ENCODE measurements around the gene MAPK12.
A peak's percentile ranks its signal among the peaks of the same experiment; 100 is the strongest.
"Not testable (repeated sequence)": the region's sequence is repeated elsewhere in the genome, so short reads cannot be mapped to it uniquely, and the experiment has no call there.

MAPK12 gene

DNA sequence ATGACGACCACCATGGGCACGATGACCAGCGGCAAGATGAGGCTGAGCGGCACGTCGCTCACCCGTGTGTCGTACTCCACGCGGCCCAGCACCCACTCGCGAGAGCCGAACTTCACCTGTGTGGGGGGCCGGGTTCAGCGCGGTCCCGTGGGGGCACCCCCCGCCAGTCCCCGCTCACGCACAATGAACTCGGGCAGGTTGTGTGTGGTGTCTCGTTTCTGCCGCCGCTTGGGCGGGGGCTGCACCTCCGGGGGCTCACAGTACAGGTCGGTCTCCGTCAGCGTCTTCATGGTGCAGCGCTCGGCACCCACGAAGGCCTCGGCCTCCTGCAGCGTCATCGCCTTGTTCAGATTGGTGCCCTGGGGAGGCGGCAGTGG is 19.9 kb upstream of the MAPK12 start:
- H3K27ac Mint-ChIP-seq: no peak overlapping the region

DNA sequence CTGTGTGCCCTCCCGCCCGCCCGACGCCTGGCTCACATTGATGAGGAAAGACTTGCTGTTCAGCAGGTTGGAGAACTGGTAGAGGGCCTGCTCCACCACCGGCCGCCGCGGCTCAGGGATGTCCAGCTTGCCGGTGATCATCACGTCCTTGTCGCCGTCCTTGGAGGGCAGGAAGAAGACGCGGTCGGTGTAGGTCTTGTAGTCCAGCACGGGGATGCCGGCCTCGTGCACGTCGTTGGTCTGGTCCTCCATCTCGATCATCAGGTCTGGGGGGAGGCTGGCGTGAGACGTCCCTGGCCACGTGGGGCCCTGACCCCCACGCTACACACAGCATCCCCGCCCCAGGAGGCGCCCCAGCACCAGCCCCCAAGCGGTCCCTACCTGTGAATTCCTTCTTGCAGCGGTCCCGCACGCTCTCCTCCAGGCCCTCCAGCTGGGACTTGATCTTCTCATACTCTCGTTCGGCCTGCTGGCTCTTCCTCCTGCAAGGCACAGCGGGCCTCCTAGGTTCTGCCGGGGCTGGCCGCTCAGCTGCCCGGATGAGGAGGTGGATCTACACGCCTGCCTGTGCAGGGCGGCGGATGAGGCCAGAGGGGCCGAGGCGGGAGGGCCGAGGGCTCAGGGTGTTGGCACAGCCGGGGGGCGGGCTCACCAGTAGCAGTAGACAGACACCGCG is 19.4 kb upstream of the MAPK12 start:
- Mint-ChIP-seq H3K27me3 (peaks cover 2% of the 10 kb centered on the region), H3K4me1 (peaks cover 2% of the 10 kb centered on the region), H3K4me3 (no peak overlapping the region), H3K9me3 (no peaks in the 10 kb centered on the region), H3K36me3 (no peaks in the 10 kb centered on the region), H3K27ac (no peak overlapping the region)
- DNase-seq (ENCODE audit: low spot score in 2 of 2) (no peak), ATAC-seq (ENCODE audit: low read depth) (no peak)

More for the DNA sequence above, 19.9 kb upstream of the MAPK12 start:
- H3K4me3 Mint-ChIP-seq: no peak overlapping the region
- DNase-seq (ENCODE audit: low spot score in 2 of 2) (no peak), ATAC-seq (ENCODE audit: low read depth) (no peak)
- H3K4me1 Mint-ChIP-seq: no peaks in the 10 kb centered on the region
- H3K27me3 Mint-ChIP-seq: peaks cover 2% of the 10 kb centered on the region
- no peaks in the 10 kb centered on the region for H3K9me3 Mint-ChIP-seq
- H3K36me3 Mint-ChIP-seq: no peaks in the 10 kb centered on the region

DNA sequence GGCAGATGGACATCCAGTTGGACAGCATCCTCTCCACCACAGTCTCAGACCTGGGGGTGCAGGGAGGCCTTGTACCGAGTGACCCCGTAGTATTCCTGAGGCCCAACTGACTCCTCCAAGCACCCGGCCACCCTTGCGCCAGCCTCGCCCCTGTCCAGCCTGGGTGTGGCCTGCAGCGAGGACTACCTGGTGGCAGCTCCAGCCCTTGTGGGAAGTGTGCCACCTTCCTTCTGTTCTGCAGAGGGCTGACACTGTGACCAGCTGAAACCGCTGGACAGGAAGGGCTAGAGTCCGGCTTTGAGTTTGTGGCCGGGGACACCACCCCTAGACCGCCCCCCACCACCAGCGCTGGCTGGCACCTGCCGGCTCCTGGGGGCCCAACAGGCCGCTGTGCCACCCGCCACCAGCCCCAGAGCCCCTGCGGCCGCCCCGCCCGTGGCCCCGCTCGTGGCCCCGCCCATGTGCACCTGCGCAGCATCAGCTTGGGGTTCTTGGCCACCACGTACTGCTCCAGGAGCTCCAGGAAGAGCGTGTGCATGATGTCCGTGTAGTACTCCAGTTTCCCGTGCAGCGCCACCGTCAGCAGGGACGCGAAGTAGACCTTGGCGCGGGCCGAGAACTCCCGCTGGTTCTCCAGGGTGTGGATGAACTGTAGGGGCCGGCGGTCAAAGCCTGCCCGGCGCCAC is 18.7 kb upstream of the MAPK12 start:
- no peak overlapping the region for H3K4me3 Mint-ChIP-seq
- H3K27me3 Mint-ChIP-seq: no peaks in the 10 kb centered on the region
- ATAC-seq (ENCODE audit: low read depth) (no peak), DNase-seq (ENCODE audit: low spot score in 2 of 2) (no peak)
- H3K9me3 Mint-ChIP-seq: no peaks in the 10 kb centered on the region
- H3K4me1 Mint-ChIP-seq: peaks cover 3% of the 10 kb centered on the region
- no peak overlapping the region for H3K27ac Mint-ChIP-seq
- H3K36me3 Mint-ChIP-seq: no peaks in the 10 kb centered on the region

DNA sequence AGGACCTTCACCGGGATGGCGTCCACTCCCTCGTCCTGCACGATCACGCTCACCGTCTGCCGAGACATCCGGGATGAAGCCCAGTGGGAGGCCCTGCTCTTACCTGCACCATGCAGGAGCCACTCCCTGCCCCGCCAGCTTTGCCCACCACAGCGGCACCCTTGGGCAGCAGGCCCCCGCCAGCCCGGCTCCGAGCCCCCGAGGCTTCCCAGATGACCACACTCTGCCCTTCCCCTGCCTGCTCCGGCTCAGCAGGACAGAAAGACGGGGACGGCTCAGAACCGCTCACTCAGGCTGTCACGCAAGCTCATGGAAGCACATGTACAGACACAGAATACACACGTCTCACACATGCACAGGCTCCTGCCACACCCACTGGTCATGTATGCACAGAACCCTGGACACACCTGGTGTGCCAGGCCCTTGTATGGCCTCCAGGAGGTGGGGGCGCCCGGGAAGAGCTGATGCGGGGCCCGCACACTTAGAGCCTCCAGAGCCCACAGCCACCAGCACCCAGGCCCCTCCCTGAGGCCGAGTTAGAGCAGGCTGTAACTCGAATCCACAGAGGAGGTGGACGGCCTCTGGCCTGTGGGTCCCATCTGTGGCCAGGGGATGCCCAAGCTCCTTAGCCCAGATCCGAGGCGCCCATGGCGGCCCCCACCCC is 17.6 kb upstream of the MAPK12 start:
- Mint-ChIP-seq H3K27ac (no peak overlapping the region), H3K4me1 (peaks cover 6% of the 10 kb centered on the region), H3K9me3 (no peaks in the 10 kb centered on the region), H3K36me3 (no peaks in the 10 kb centered on the region), H3K4me3 (no peak overlapping the region), H3K27me3 (no peaks in the 10 kb centered on the region)
- ATAC-seq (ENCODE audit: low read depth) (no peak), DNase-seq (ENCODE audit: low spot score in 2 of 2) (no peak)

DNA sequence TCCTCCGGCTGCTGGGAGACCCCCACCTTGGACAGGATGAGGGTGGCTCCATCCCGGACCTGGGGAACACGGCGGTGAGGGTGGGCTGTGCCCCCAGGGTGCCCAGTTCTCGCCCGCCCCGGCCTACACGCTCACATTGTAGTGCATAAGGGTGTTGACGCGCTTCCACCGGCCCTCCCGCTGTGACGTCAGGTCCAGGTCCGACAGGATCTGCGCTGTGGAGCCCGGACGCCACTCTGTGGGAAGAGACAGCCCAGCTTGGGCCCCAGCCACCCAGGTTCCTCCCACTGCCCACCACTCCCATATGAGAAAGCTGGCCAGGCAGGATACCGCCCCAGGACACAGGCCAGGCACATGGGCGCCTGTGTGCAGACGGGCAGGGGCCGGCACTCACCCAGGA is 17.0 kb upstream of the MAPK12 start:
- DNase-seq (ENCODE audit: low spot score in 2 of 2) (no peak), ATAC-seq (ENCODE audit: low read depth) (no peak)
- H3K27me3 Mint-ChIP-seq: no peaks in the 10 kb centered on the region
- H3K9me3 Mint-ChIP-seq: no peaks in the 10 kb centered on the region
- H3K36me3 Mint-ChIP-seq: no peaks in the 10 kb centered on the region
- H3K27ac Mint-ChIP-seq: no peak overlapping the region
- no peak overlapping the region for H3K4me3 Mint-ChIP-seq
- H3K4me1 Mint-ChIP-seq: peaks cover 9% of the 10 kb centered on the region

DNA sequence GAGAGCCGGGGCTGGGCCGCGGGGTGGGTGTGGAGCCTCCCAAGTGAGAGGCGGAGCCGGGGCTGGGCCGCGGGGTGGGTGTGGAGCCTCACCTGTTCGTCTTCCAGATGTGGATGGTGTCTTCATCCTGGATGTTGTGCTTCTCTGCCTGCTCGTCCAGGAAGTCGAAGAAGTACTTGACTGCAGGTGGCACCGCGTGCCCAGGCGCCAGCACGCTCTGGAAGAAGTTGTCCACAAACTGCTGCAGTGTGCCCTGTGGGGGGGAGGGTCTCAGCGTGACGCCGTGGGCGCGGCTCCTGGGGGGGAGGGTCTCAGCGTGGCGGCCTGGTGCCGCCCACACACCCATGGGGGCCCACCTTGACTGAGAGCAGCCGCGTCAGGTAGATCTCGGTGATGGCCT is 16.3 kb upstream of the MAPK12 start:
- Mint-ChIP-seq H3K27ac (no peak overlapping the region), H3K9me3 (no peaks in the 10 kb centered on the region), H3K4me3 (no peak overlapping the region), H3K4me1 (peaks cover 9% of the 10 kb centered on the region), H3K27me3 (peaks cover under 1% of the 10 kb centered on the region), H3K36me3 (no peaks in the 10 kb centered on the region)
- DNase-seq (ENCODE audit: low spot score in 2 of 2) (no peak), ATAC-seq (ENCODE audit: low read depth) (no peak)

DNA sequence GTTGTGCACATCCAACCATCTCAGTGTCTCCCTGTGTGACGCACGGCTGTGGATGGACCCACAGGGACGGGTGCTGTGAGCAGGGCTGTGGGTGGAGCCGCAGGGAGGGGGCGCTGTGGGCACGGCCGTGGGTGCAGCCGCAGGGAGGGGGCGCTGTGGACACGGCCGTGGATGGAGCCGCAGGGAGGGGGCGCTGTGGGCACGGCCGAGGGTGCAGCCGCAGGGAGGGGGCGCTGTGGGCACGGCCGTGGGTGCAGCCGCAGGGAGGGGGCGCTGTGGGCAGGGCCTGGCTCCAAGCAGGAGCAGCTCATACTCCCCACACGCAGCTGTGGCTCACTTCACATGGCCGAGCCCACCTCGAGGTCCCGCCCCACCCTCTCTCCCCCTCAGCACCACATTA is 14.7 kb upstream of the MAPK12 start:
- Mint-ChIP-seq H3K27ac (no peak overlapping the region), H3K4me1 (peaks cover 9% of the 10 kb centered on the region), H3K27me3 (peaks cover 2% of the 10 kb centered on the region), H3K4me3 (no peak overlapping the region), H3K36me3 (no peaks in the 10 kb centered on the region), H3K9me3 (no peaks in the 10 kb centered on the region)
- DNase-seq (ENCODE audit: low spot score in 2 of 2) (peak; percentile 30 to 79), ATAC-seq (ENCODE audit: low read depth) (peak; percentile 74)

DNA sequence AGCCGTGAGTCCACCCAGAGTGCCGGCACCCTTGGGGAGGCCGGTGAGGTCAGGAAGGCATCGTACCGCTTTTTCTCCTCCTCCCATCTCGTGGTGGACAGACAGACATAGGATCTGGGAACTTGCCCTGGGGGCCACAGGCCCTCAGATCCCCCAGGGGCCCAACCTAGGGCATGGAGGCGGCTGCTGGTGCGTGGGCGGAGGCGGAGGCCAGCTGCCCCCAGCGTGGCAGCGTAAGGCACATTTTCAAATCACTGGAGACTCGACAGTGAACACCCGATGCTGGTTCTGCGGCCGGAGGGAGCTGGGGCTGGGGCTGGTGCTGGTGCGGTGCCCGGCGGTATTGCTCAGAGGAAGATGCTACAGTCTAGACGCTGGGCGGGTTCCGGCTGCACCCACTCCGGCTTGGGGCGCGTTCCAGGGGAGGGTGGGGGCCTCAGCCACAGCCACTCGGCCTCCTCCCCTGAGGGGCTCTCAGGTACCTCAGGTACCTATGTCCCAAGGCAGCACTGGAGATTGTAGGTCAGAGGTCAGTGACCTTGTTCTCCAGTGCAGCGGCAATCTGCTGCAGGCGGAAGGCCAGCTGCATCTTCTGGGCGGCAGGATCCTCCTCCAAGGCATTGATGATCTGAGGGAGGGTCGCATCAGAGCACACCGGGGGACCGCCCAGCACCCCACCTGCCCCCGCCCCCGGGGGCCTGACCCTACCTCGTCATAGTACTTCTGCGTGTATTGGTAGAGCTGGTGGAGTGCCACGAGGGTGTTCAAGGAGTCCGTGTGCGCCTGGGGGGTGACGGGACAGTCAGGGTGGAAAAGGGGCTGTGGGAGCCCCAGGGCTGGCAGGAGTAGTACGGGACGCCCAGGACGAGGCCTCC is 13.9 kb upstream of the MAPK12 start:
- Mint-ChIP-seq H3K4me1 (peaks cover 12% of the 10 kb centered on the region), H3K4me3 (no peak overlapping the region), H3K9me3 (no peaks in the 10 kb centered on the region), H3K36me3 (no peaks in the 10 kb centered on the region), H3K27me3 (peaks cover 2% of the 10 kb centered on the region), H3K27ac (no peak overlapping the region)
- ATAC-seq (ENCODE audit: low read depth) (no peak), DNase-seq (ENCODE audit: low spot score in 2 of 2) (no peak)

DNA sequence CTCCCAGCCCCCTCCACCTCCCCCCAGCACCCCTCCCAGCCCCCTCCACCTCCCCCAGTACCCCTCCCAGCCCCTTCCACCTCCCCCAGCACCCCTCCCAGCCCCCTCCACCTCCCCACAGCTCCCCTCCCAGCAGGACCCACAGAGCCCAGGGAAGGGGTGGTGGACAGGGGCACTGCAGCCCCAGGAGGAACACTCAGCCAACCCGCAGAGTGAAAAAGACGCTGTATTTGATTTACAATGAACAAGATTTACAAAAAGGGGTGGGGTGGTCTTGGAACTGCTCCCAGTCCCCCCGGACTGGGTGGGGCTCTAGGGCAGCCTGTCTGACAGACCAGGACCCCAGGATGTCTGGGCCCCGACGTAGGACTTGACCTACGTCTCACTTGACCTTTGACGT is 13.3 kb upstream of the MAPK12 start:
- no peak overlapping the region for H3K27ac Mint-ChIP-seq
- no peak for ATAC-seq (ENCODE audit: low read depth)
- H3K36me3 Mint-ChIP-seq: no peaks in the 10 kb centered on the region
- no peak overlapping the region for H3K4me3 Mint-ChIP-seq
- peaks cover 12% of the 10 kb centered on the region for H3K4me1 Mint-ChIP-seq
- H3K27me3 Mint-ChIP-seq: peaks cover 2% of the 10 kb centered on the region
- no peak for DNase-seq (ENCODE audit: low spot score in 2 of 2)
- no peaks in the 10 kb centered on the region for H3K9me3 Mint-ChIP-seq

DNA sequence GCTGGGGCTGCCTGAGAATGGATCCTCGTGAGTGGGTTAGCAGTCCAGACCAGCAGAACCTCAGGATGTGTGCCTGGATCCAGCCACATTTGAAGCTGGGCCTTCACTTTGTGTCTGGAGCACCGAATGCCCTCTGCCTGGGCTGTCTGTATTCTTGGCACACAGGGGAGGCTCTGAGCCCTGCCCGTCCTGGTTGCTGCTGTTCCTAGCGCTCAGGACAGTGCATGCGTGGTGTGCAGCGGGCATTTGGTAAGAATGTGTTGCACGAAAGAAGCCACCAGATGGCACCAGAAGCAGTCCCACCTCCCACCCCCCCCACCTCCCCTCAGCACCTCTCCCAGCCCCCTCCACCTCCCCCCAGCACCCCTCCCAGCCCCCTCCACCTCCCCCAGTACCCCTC is 12.8 kb upstream of the MAPK12 start:
- DNase-seq (ENCODE audit: low spot score in 2 of 2) (no peak), ATAC-seq (ENCODE audit: low read depth) (peak; percentile 20)
- H3K36me3 Mint-ChIP-seq: no peaks in the 10 kb centered on the region
- H3K27me3 Mint-ChIP-seq: peaks cover 2% of the 10 kb centered on the region
- no peaks in the 10 kb centered on the region for H3K9me3 Mint-ChIP-seq
- peaks cover 12% of the 10 kb centered on the region for H3K4me1 Mint-ChIP-seq
- H3K27ac Mint-ChIP-seq: no peak overlapping the region
- no peak overlapping the region for H3K4me3 Mint-ChIP-seq

DNA sequence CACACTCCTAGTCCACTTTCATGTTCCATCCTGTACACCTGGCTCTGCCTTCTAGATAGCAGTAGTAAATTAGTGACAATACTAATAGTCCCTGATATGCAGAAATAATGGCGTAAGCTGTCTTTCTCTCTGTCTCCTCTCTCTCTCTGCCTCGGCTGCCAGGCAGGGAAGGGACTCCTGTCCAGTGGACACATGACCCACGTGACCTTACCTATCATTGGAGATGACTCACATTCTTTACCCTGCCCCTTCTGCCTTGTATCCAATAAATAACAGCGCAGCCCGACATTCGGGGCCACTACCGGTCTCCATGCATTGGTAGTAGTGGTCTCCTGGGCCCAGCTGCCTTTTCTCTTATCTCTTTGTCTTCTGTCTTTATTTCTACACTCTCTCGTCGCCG is 12.3 kb upstream of the MAPK12 start:
- H3K4me3 Mint-ChIP-seq; DNase-seq (ENCODE audit: low spot score in 2 of 2); ATAC-seq (ENCODE audit: low read depth); H3K27ac Mint-ChIP-seq; H3K36me3 Mint-ChIP-seq; H3K9me3 Mint-ChIP-seq; H3K27me3 Mint-ChIP-seq: not testable (repeated sequence)
- peaks cover 12% of the 10 kb centered on the region for H3K4me1 Mint-ChIP-seq

DNA sequence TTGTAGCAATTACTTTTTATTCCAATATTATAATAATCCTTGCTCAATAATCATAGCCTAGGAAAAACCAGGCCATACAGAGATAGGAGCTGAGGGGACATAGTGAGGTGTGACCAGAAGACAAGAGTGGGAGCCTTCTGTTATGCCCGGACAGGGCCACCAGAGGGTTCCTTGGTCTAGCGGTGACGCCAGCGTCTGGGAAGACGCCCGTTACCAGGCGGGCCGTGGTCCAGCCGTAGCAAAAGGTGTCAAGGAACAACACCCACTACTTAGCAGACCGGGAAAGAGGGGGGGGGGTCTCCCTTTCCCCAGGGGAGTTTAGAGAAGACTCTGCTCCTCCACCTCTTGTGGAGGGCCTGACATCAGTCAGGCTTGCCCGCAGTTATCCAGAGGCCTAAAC is 11.9 kb upstream of the MAPK12 start:
- not testable (repeated sequence) for H3K9me3 Mint-ChIP-seq; ATAC-seq (ENCODE audit: low read depth); H3K36me3 Mint-ChIP-seq; H3K4me3 Mint-ChIP-seq; DNase-seq (ENCODE audit: low spot score in 2 of 2); H3K27me3 Mint-ChIP-seq; H3K27ac Mint-ChIP-seq
- H3K4me1 Mint-ChIP-seq: peaks cover 15% of the 10 kb centered on the region

DNA sequence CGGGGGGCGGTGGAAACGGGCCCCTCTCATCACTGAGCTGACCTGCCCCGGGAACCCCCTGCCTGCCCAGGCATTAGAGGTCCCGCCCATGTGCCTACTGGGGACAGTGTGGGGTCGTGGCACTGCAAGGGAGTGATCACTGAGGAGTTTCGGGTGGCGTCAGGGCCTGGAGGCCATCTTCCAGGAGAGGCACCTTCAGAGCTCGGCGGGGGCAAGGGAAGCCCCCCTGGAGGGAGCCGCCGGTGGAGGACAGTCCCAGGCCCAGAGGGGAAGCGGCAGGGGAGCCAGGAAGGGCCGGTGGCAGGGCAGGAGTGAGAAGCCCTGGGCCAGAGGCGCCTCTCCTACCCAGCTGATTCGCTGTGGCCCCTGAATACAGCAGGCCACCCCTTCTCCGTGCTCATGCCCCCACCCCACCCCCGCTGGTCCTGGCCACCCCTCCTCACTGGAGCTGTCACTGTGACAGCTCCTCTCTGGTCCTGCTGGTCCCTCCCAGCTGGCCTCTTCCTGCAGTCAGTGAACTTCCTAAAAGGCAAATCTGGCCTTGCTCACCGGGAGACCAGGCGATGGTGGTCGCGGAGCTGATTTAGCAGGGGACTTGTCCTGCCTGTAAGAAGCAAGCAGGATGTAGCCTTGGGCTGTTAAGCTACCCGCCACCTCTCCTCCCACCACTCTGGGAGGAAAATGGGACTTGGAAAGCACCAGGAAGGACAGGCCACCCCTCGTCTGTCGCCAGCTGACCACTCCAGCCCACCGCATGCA is 10.7 kb upstream of the MAPK12 start:
- Mint-ChIP-seq H3K4me1 (peaks cover 15% of the 10 kb centered on the region), H3K4me3 (peak overlapping the region; percentile 21), H3K27me3 (peaks cover 2% of the 10 kb centered on the region), H3K27ac (no peak overlapping the region), H3K36me3 (no peaks in the 10 kb centered on the region), H3K9me3 (no peaks in the 10 kb centered on the region)
- DNase-seq (ENCODE audit: low spot score in 2 of 2) (no peak), ATAC-seq (ENCODE audit: low read depth) (no peak)

Data from memory B cell (primary cell).